GM12892 (cell line): ENCODE results near the gene MXD4.

ENCODE experiments used
- POLR2A ChIP-seq: IDR thresholded peaks from 2 replicates; pipeline ENCODE4 v1.6.1; 2011; ENCODE audit warnings: low read depth, low read length, control low read depth
- POLR2AphosphoS5 ChIP-seq: IDR thresholded peaks from 2 replicates; pipeline ENCODE4 v1.6.1; 2011; ENCODE audit warnings: low read depth, low read length, control low read depth
- TAF1 ChIP-seq: IDR thresholded peaks from 2 replicates; pipeline ENCODE4 v1.6.1; 2011; ENCODE audit warnings: low read depth, mild to moderate bottlenecking, control low read depth, low read length, borderline replicate concordance

DNA sequence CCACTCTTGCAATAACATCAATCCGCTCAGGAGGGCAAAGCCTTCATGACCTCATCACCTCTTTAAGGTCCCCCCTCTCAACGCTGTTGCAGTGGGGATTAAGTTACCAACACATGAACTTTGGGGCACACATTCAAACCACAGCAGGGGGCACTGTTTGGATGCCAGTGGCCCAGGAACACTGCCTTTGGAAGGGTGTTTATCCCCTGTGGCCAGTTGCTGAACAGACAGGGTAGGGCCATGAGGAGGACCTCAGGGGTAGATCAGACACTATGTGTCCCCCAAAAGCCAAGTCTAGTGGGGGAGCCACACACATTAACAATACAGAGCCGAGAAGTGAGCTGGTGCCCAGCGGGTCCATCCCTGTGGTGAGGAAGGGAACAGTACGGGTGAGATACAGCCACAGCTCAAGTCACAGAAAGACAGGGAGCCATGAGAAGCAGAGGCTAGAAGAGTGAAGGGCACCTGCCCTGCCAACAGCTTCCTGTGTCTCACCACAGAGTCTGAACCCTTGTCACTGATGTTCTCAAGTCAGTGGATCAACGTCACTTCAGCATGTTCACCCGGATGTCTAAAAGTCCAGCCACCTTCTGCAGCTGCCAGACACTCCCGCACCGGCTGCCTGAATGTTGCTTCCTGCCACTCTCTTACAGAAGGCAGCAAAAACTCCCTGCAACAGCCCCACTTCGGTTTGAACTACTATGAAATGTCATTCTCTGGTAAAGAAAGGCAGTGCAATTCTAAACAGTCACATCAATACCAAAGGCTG is 19.9 kb upstream of the MXD4 start:
- TF ChIP-seq POLR2A (no peak), POLR2AphosphoS5 (no peak), TAF1 (no peak)
